AG09309 (cell line): ENCODE measurements around the gene NEU4.

Experiments used
- DNase-seq: peaks from one replicate; pipeline ENCODE4 v3.0.0-alpha.2; 2010; ENCODE audit warnings: low read depth
- H3K4me3 ChIP-seq: 2 replicates; pipeline ENCODE4 v1.5.1; 2011; ENCODE audit warnings: mild to moderate bottlenecking, low read depth, low read length, moderate library complexity; ENCODE audit not compliant: control insufficient read depth
- TF ChIP-seq, protein P1 (sequence below): IDR thresholded peaks from 2 replicates; pipeline ENCODE4 v1.5.1; 2011; ENCODE audit warnings: mild to moderate bottlenecking, low read depth, low read length, inconsistent platforms; ENCODE audit not compliant: insufficient read depth, control insufficient read depth; ENCODE audit errors: missing control alignments

NEU4 gene

DNA sequence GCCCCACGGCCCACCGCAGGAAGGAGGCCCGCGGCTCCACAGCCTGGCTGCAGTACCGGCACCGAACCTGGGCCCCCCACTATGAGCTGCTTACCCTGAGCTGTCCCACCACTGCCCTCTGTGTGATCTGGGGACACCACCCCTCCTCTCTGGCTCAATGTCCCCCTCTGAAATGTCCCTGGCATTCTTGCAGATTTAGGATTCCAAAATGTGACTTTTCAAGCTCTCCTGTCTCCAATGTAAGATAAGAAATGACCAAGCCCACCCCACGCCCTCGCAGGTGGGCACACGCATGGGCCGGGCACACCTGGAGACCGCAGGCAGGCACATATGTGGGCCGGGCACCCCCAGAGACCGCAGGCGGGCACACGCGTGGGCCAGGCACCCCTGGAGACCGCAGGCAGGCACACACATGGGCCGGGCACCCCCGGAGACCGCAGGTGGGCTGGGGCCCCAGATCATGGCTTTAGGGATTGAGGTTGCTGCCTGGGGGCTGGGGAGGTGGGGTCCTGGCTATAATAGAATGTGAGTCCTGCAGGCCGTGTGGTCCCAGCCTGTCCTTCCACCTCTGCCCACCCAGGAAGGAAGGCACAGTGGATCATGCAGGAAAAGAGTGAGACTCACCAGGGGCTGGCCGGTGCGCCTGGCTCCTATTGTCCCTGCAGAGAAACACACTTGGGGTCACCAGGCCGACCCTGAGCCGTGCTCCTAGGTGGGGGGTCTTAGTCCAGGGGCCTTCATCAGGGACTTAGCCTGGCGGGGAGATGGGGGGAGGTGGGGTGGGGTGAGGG, 42.5 kb downstream of the NEU4 start:
- DNase-seq, result no peak
- TF ChIP-seq, protein P1, sequence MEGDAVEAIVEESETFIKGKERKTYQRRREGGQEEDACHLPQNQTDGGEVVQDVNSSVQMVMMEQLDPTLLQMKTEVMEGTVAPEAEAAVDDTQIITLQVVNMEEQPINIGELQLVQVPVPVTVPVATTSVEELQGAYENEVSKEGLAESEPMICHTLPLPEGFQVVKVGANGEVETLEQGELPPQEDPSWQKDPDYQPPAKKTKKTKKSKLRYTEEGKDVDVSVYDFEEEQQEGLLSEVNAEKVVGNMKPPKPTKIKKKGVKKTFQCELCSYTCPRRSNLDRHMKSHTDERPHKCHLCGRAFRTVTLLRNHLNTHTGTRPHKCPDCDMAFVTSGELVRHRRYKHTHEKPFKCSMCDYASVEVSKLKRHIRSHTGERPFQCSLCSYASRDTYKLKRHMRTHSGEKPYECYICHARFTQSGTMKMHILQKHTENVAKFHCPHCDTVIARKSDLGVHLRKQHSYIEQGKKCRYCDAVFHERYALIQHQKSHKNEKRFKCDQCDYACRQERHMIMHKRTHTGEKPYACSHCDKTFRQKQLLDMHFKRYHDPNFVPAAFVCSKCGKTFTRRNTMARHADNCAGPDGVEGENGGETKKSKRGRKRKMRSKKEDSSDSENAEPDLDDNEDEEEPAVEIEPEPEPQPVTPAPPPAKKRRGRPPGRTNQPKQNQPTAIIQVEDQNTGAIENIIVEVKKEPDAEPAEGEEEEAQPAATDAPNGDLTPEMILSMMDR, result no peak
- H3K4me3 ChIP-seq, result no peak overlapping the region

GRCh38 chr2:241852116-241852980, 43.4 kb downstream of the NEU4 start:
- TF ChIP-seq, protein P1, result no peak
- no peak overlapping the region for H3K4me3 ChIP-seq
- DNase-seq, result no peak

- DNase-seq, result no peak
- TF ChIP-seq, protein P1, result no peak
- no peak overlapping the region for H3K4me3 ChIP-seq
Measured at GRCh38 chr2:241852981-241853631, 44.1 kb downstream of the NEU4 start.

DNA sequence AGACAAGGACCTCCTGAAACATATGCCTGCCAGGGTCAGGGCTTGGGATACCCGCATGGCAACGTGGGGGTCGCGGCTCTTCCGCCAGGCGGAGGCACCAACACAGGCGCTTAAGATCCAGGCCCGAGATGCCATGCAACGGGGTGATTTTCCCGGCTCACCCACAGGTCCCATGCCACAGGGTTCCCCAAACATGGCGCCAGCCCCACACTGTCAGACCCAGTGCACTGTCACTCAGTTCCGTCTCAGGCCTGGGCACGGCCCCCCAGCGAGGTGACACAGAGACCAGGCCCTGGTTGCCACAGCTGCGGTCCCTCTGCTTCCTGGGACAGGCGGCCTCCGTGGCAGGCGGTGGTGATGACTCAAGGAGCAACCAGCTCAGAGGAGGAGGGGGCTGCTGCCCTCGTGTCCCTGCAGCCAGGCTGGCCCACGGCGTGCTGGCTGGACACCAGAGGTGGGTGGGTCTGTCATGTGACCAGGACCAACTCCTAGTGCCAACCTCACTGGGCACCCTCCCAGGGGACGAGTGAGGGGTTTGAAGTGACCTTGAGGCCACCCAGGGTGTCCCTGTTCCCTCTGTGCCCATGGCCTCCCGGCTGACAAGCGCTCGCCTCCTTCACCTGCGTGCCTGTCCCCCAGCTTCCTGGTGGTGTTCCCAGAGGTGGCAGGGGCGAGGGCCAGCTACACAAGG, 44.8 kb downstream of the NEU4 start:
- TF ChIP-seq, protein P1, result no peak
- no peak for DNase-seq
- no peak overlapping the region for H3K4me3 ChIP-seq

DNA sequence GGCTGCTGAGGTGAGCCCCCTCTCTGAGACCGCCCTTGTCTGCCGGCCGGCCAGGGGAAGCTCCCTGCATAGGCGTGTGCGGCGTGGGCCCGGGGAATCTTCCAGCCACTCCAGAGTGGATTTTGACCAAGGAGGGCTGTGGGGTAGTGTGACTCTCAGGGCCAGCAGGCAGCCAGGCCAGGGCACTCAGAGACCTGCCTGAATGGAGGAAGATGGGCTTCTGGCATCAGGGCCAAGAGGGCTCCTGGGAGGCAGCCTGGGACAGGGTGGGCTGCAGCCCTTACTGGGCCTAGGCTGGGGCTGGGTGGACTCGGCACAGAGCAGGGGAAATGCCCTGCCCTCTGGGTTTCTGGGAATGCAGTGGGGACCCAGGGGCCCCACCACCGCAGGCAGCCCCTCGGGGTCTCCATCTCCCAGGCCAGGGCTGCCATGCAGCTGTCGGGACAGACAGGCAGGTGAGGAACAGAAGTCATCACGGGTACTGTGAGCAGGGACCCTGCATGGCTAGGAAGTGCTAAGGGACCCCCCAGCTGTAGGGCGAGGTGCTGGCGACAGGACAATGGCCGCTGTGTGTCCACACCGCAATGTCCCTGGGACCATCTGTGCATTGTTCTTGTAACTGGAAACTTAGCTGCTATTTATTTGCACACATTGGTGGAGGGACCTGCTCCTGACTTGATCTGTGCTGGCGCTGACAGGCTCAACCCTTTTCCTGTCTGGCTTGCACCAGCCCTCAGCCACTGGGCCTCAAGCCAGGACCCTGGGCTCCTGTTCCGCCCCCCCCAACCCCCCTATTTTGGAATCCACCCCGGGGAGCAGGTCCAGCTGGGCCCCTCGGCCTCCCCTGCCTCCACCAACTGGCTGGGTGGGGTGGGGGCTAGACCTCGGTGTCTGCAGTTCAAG, 45.6 kb downstream of the NEU4 start:
- H3K4me3 ChIP-seq, result no peak overlapping the region
- TF ChIP-seq, protein P1, result no peak
- DNase-seq, result no peak
